H1 (cell line): Measurements from ENCODE around the gene CEMIP2. TPM values are rescaled to one million over a fixed set of nuclear protein-coding genes. Genes with fewer than 3 reads are reported as not detected.

Experiments
- CTCF ChIA-PET: fragments of 300-600 bp; sonication (Branson Sonifier 250); formaldehyde crosslinking; loops from one replicate; lab custom pipeline; 2021; ENCODE audit not compliant: partially characterized antibody; lab: Charles Lee
- POLR2A ChIA-PET: fragments of 300-600 bp; sonication (Branson Sonifier 250); formaldehyde crosslinking; loops from one replicate; lab custom pipeline; 2021; ENCODE audit warnings: inconsistent platforms; ENCODE audit not compliant: partially characterized antibody; lab: Charles Lee
- DNase-seq, 2 experiments: peaks; one replicate each; pipeline versions ENCODE4 v3.0.0 to v3.0.0-alpha.2; 2010 to 2022; ENCODE audit warnings: low spot score in 2 of 2, low read depth in 1 of 2, mixed read lengths in 1 of 2
- FAIRE-seq: peaks from 2 replicates; lab custom pipeline; 2011; peaks lifted over from hg19 to GRCh38; lab: Jason Lieb, UNC
- H2AFZ ChIP-seq: 2 replicates; pipeline ENCODE4 v1.8.1; 2012; ENCODE audit warnings: low read length, inconsistent platforms
- H2AK5ac ChIP-seq: 2 replicates; pipeline ENCODE4 v1.6.1; 2013; ENCODE audit warnings: low read depth, low read length
- H2BK120ac ChIP-seq: replicated peaks from 2 replicates; pipeline ENCODE3; 2013; ENCODE audit warnings: low read depth, low read length, inconsistent platforms
- H2BK12ac ChIP-seq: 2 replicates; pipeline ENCODE4 v1.6.1; 2013; ENCODE audit warnings: low read depth, low read length
- H2BK15ac ChIP-seq: 2 replicates; pipeline ENCODE4 v1.6.1; 2013; ENCODE audit warnings: low read length
- H2BK20ac ChIP-seq: 2 replicates; pipeline ENCODE4 v1.6.1; 2013; ENCODE audit warnings: low read length
- H2BK5ac ChIP-seq: 2 replicates; pipeline ENCODE4 v1.6.1; 2013; ENCODE audit warnings: low read depth, low read length
- H3K14ac ChIP-seq: 2 replicates; pipeline ENCODE4 v1.6.1; 2013; ENCODE audit warnings: inconsistent platforms; ENCODE audit not compliant: insufficient read length
- H3K18ac ChIP-seq: 2 replicates; pipeline ENCODE4 v1.6.1; 2013; ENCODE audit warnings: low read length; ENCODE audit errors: extremely low read depth
- H3K23ac ChIP-seq: 2 replicates; pipeline ENCODE4 v1.6.1; 2013; ENCODE audit warnings: inconsistent platforms; ENCODE audit not compliant: insufficient read length
- H3K23me2 ChIP-seq: 2 replicates; pipeline ENCODE4 v1.6.1; 2013; ENCODE audit warnings: low read depth, low read length
- H3K27ac ChIP-seq: 2 replicates; pipeline ENCODE4 v1.6.1; 2011; ENCODE audit warnings: low read depth, low read length, inconsistent platforms
- H3K27me3 ChIP-seq, 4 experiments: replicated peaks in 1 of 4; 1 replicate in 1 of 4; 2 replicates in 3 of 4; pipeline versions ENCODE4 v1.6.1 to v1.8.1; 2011 to 2013; ENCODE audit warnings: low read length in 3 of 4, mild to moderate bottlenecking in 3 of 4, inconsistent platforms in 2 of 4, mixed read lengths in 2 of 4, moderate library complexity in 1 of 4; ENCODE audit not compliant: control insufficient read depth in 3 of 4, insufficient read depth in 3 of 4; ENCODE audit errors: extremely low read depth in 1 of 4
- H3K36me3 ChIP-seq, 4 experiments: 2 replicates each; pipeline versions ENCODE4 v1.6.1 to v1.8.1; 2011 to 2013; ENCODE audit warnings: mild to moderate bottlenecking in 4 of 4, low read length in 3 of 4, moderate library complexity in 2 of 4, control low read depth in 1 of 4, inconsistent platforms in 1 of 4; ENCODE audit not compliant: insufficient read depth in 4 of 4, control insufficient read depth in 2 of 4
- H3K4ac ChIP-seq: replicated peaks from 2 replicates; pipeline ENCODE3; 2013; ENCODE audit warnings: low read length, low read depth, mixed read lengths, inconsistent platforms; ENCODE audit not compliant: insufficient read length
- H3K4me1 ChIP-seq, 4 experiments: replicated peaks in 1 of 4; 1 replicate in 1 of 4; 2 replicates in 3 of 4; pipeline versions ENCODE4 v1.6.1 to v1.8.1; 2011 to 2013; ENCODE audit warnings: low read length in 3 of 4, inconsistent platforms in 2 of 4, mixed read lengths in 1 of 4; ENCODE audit not compliant: insufficient read depth in 4 of 4, control insufficient read depth in 3 of 4
- H3K4me2 ChIP-seq, 2 experiments: 2 replicates each; pipeline versions ENCODE4 v1.6.1 to v1.8.1; 2011 to 2013; ENCODE audit warnings: low read depth in 2 of 2, low read length in 2 of 2, control low read depth in 1 of 2, inconsistent platforms in 1 of 2, mild to moderate bottlenecking in 1 of 2; ENCODE audit not compliant: insufficient read depth in 1 of 2
- H3K4me3 ChIP-seq, 4 experiments: fragments of 200-600, 300-600 bp in 1 of 4; sonication (generic), shearing (Covaris generic), sonication (Bioruptor Twin) in 1 of 4; 2 replicates each; pipeline versions ENCODE4 v1.5.1 to v1.8.1; 2011 to 2016; ENCODE audit warnings: low read length in 4 of 4, low read depth in 3 of 4, control low read depth in 2 of 4, inconsistent platforms in 2 of 4, mild to moderate bottlenecking in 2 of 4, mixed read lengths in 1 of 4, moderate library complexity in 1 of 4; ENCODE audit not compliant: insufficient read depth in 2 of 4; ENCODE audit errors: extremely low read depth in 1 of 4
- H3K56ac ChIP-seq: replicated peaks from 2 replicates; pipeline ENCODE3; 2013; ENCODE audit warnings: low read depth, mild to moderate bottlenecking, mixed read lengths, low read length, inconsistent platforms; ENCODE audit not compliant: insufficient read length
- H3K79me1 ChIP-seq: 2 replicates; pipeline ENCODE4 v1.6.1; 2013; ENCODE audit warnings: low read depth, low read length, control low read depth
- H3K79me2 ChIP-seq, 2 experiments: 2 replicates each; pipeline versions ENCODE4 v1.6.1 to v1.8.1; 2012 to 2013; ENCODE audit warnings: low read length in 2 of 2, mild to moderate bottlenecking in 2 of 2, inconsistent platforms in 1 of 2; ENCODE audit not compliant: insufficient read depth in 2 of 2, control insufficient read depth in 1 of 2
- H3K9ac ChIP-seq, 4 experiments: replicated peaks in 1 of 4; 1 replicate in 1 of 4; 2 replicates in 3 of 4; pipeline versions ENCODE4 v1.6.1 to v1.8.1; 2011 to 2013; ENCODE audit warnings: low read depth in 3 of 4, low read length in 3 of 4, control low read depth in 2 of 4, mild to moderate bottlenecking in 2 of 4, moderate library complexity in 2 of 4, inconsistent platforms in 1 of 4; ENCODE audit errors: extremely low read depth in 1 of 4
- H3K9me3 ChIP-seq, 2 experiments: 2 replicates each; pipeline versions ENCODE4 v1.6.1 to v1.8.1; 2012 to 2013; ENCODE audit warnings: mild to moderate bottlenecking in 2 of 2, moderate library complexity in 2 of 2, control low read depth in 1 of 2, inconsistent platforms in 1 of 2, low read depth in 1 of 2, low read length in 1 of 2, mixed read lengths in 1 of 2; ENCODE audit not compliant: insufficient read depth in 2 of 2
- H4K20me1 ChIP-seq, 2 experiments: replicated peaks in 1 of 2; 2 replicates each; pipeline versions ENCODE3 to v1.8.1; 2011 to 2013; ENCODE audit warnings: inconsistent platforms in 2 of 2, low read length in 2 of 2, mild to moderate bottlenecking in 1 of 2; ENCODE audit not compliant: insufficient read depth in 2 of 2, control insufficient read depth in 1 of 2
- H4K5ac ChIP-seq: 2 replicates; pipeline ENCODE4 v1.6.1; 2013; ENCODE audit warnings: low read length, low read depth, mixed read lengths, inconsistent platforms; ENCODE audit not compliant: insufficient read length
- H4K8ac ChIP-seq: 2 replicates; pipeline ENCODE4 v1.8.0; 2013; ENCODE audit warnings: mild to moderate bottlenecking, moderate library complexity, low read length, inconsistent platforms; ENCODE audit not compliant: insufficient read depth; ENCODE audit errors: extremely low read depth
- H4K91ac ChIP-seq: replicated peaks from 2 replicates; pipeline ENCODE3; 2013; ENCODE audit warnings: low read length, mixed read lengths, inconsistent platforms; ENCODE audit not compliant: insufficient read length
- BCL11A ChIP-seq, 2 experiments: IDR thresholded peaks; one replicate each; pipeline ENCODE4 v1.6.1; 2011; ENCODE audit warnings: low read depth in 2 of 2, low read length in 2 of 2, mild to moderate bottlenecking in 2 of 2
- CEBPB ChIP-seq: IDR thresholded peaks from 2 replicates; pipeline ENCODE4 v1.6.1; 2012; ENCODE audit warnings: low read depth, low read length
- CREB1 ChIP-seq: IDR thresholded peaks from 2 replicates; pipeline ENCODE4 v1.6.1; 2012; ENCODE audit warnings: inconsistent platforms
- EZH2 ChIP-seq: fragments of 200-600 bp; sonication (generic); IDR thresholded peaks from 2 replicates; pipeline ENCODE4 v1.7.1; 2012; ENCODE audit warnings: low read depth, mild to moderate bottlenecking, moderate library complexity, low read length, inconsistent platforms; ENCODE audit not compliant: severe bottlenecking
- GTF2F1 ChIP-seq: IDR thresholded peaks from 2 replicates; pipeline ENCODE4 v1.6.1; 2012; ENCODE audit warnings: low read depth, low read length, improper control_type of control experiment, borderline replicate concordance
- NRF1 ChIP-seq: IDR thresholded peaks from 2 replicates; pipeline ENCODE4 v1.6.1; 2011; ENCODE audit warnings: mild to moderate bottlenecking, low read depth, low read length, improper control_type of control experiment
- POLR2A ChIP-seq, 2 experiments: IDR thresholded peaks; 1 replicate in 1 of 2; 2 replicates in 1 of 2; pipeline ENCODE4 v1.6.1; 2011; ENCODE audit warnings: low read depth in 2 of 2, low read length in 2 of 2, mild to moderate bottlenecking in 2 of 2; ENCODE audit errors: control extremely low read depth in 1 of 2
- SIN3A ChIP-seq, 2 experiments: IDR thresholded peaks in 1 of 2; conservative IDR thresholded peaks in 1 of 2; 2 replicates each; pipeline ENCODE4 v1.6.1; 2011 to 2012; ENCODE audit warnings: low read length in 2 of 2, improper control_type of control experiment in 1 of 2, low read depth in 1 of 2, mild to moderate bottlenecking in 1 of 2
- SIRT6 ChIP-seq: IDR thresholded peaks from one replicate; pipeline ENCODE4 v1.7.1; 2012; ENCODE audit warnings: low read length, inconsistent platforms
- TEAD4 ChIP-seq: IDR thresholded peaks from 2 replicates; pipeline ENCODE4 v1.6.1; 2012; ENCODE audit warnings: low read depth, low read length, inconsistent platforms, mixed read lengths
- WGBS, 2 experiments: shearing (Covaris generic) in 1 of 2; methylation state at CpG; one replicate each; pipeline versions ENCODE4 v1.1.6 to v1.1.7; 2013 to 2015; ENCODE audit warnings: low lambda C conversion rate in 2 of 2, mixed read lengths in 2 of 2, inconsistent platforms in 1 of 2, low coverage in 1 of 2, missing lambda C conversion rate in 1 of 2; ENCODE audit not compliant: insufficient replicate concordance in 2 of 2, insufficient coverage in 1 of 2, insufficient read length in 1 of 2; ENCODE audit errors: extremely low coverage in 1 of 2, missing lambda C conversion rate in 1 of 2; 5-methylcytosine and 5-hydroxymethylcytosine counted together
- polyA plus RNA-seq, 7 experiments: library from polyadenylated mRNA; depleted of rRNA in 3 of 7; stranded (reverse) in 5 of 7; unstranded in 2 of 7; fragments of >200 nt in 5 of 7; fragments of 200-250 nt in 2 of 7; gene quantifications; 1 replicate in 5 of 7; 2 replicates in 1 of 7; 4 replicates in 1 of 7; pipeline versions ENCODE4 v1.2.1 to v1.2.3, GENCODE V29; 2011 to 2013; ENCODE audit warnings: missing spikeins in 2 of 7, mixed read lengths in 2 of 7
- total RNA-seq: library from RNA; stranded (reverse); fragmentation: NEBNext Ultra II Directional; extraction: Animal tissue kit (Norgen Biotek cat#: 25700); gene quantifications from 2 replicates; pipeline ENCODE4 v1.2.1, GENCODE V29; 2021
- TF ChIP-seq, protein P1 (sequence below): IDR thresholded peaks from 2 replicates; pipeline ENCODE4 v1.6.1; 2012; ENCODE audit warnings: inconsistent platforms

Gene CEMIP2
- total and polyA plus RNA-seq, 2 of the 8 experiments (the other 6 are each of a cell fraction or from before 2014, with no cell fraction given), result 25.2 to 52.1 TPM

DNA sequence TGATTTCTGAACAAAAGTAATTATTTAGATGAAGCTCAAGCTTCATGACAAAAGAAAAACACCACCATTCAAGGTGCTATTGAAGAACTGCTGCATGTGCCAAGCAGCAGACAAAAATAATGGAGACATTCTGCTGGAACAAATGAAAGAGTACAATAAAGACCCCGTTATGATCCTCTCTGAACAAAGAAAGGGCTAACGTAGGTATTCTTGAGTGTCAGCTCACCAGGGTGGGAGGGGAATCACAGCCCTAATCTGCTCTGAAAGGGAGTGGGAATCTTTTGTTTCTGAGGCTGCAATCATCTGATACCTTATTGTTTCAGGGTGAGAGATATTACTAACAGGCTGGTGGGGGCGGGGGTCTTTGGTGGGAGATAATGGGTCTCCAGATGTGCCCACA is 15.4 kb downstream of the CEMIP2 start:
- no peak overlapping the region for H2BK120ac ChIP-seq
- peak overlapping the region in 1 of 2 experiments; percentile 14; a peak in 1 of 4 replicates for H3K4me2 ChIP-seq
- 60% methylated on average over 3 of the region's 3 CpGs; no CpG with 5 or more reads in 1 of the 2 experiments for WGBS, 2 experiments
- DNase-seq, result no peak
- H2AK5ac ChIP-seq, result no peak overlapping the region
- peaks cover 0 to 2% of the 10 kb centered on the region in 2 experiments for H4K20me1 ChIP-seq
- no peaks in the 10 kb centered on the region for H3K27me3 ChIP-seq
- H2BK20ac ChIP-seq, result no peak overlapping the region
- no peak overlapping the region for H4K91ac ChIP-seq
- POLR2A ChIA-PET, result interaction anchor here (0.5 to 3.9 kb wide), 3 partner anchors 8 to 507 kb away, joined by 3 to 21 read pairs (median 9); partner anchors contain the start of gene CEMIP2
- peaks cover 2 to 17% (median 6%) of the 10 kb centered on the region in 4 experiments; a peak in 5 of 7 replicates for H3K4me1 ChIP-seq
- FAIRE-seq, result no peak
- no peak overlapping the region for H3K9ac ChIP-seq
- no peak overlapping the region for H3K14ac ChIP-seq
- H3K56ac ChIP-seq, result no peak overlapping the region
- H4K8ac ChIP-seq, result no peak overlapping the region
- H3K36me3 ChIP-seq, result peaks cover 0 to 20% (median 5%) of the 10 kb centered on the region in 4 experiments; a peak in 3 of 8 replicates
- H3K9me3 ChIP-seq, result no peaks in the 10 kb centered on the region
- no peak overlapping the region for H3K23ac ChIP-seq
- no peak overlapping the region for H3K27ac ChIP-seq
- peaks cover 4 to 72% of the 10 kb centered on the region in 2 experiments; a peak in 3 of 4 replicates for H3K79me2 ChIP-seq
- H2BK15ac ChIP-seq, result no peak overlapping the region
- H2AFZ ChIP-seq, result no peak overlapping the region
- H3K23me2 ChIP-seq, result no peaks in the 10 kb centered on the region; the same call in 1 of the 2 replicates
- 0 out of 2 replicates have a peak, but pooled peaks cover 2% of the 10 kb centered on the region for H3K79me1 ChIP-seq
- H2BK5ac ChIP-seq, result no peak overlapping the region
- H4K5ac ChIP-seq, result no peak overlapping the region
- H3K4me3 ChIP-seq, result peak overlapping the region in 1 of 4 experiments; percentile 10; a peak in 2 of 8 replicates
- H3K4ac ChIP-seq, result no peak overlapping the region
- H2BK12ac ChIP-seq, result no peak overlapping the region
- CTCF ChIA-PET, result no interaction called here
- peak overlapping the region; percentile 34; the same call in 1 of the 2 replicates for H3K18ac ChIP-seq
- TF ChIP-seq BCL11A (IDR thresholded peaks at IDR 0.05; ENCODE audit: low read depth in 2 of 2, low read length in 2 of 2) (no peak), POLR2A (IDR thresholded peaks at IDR 0.05; ENCODE audit: control extremely low read depth in 1 of 2, low read depth in 2 of 2, low read length in 2 of 2) (no peak), SIN3A (conservative IDR thresholded peaks at IDR 0.05 in 1 of 2, IDR thresholded peaks at IDR 0.05 in 1 of 2; ENCODE audit: low read depth in 1 of 2, low read length in 2 of 2) (no peak), TEAD4 (no peak), CEBPB (no peak), EZH2 (no peak), SIRT6 (no peak), NRF1 (no peak), GTF2F1 (no peak), CREB1 (no peak)
- TF ChIP-seq, protein P1, sequence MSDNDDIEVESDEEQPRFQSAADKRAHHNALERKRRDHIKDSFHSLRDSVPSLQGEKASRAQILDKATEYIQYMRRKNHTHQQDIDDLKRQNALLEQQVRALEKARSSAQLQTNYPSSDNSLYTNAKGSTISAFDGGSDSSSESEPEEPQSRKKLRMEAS, result no peak
